K562 (cell line): Measurements from ENCODE around the gene AAMDC. TPM values are rescaled to one million over a fixed set of nuclear protein-coding genes. Genes with fewer than 3 reads are reported as not detected.

Source experiments
- DPF2 ChIP-seq: fragments of 450-650 bp; IDR thresholded peaks from 2 replicates; pipeline ENCODE4 v1.6.1; 2016
- EGR1 ChIP-seq: fragments of 450-650 bp; conservative IDR thresholded peaks from 2 replicates; pipeline ENCODE4 v1.6.1; 2017; ENCODE audit warnings: mild to moderate bottlenecking
- EP300 ChIP-seq: IDR thresholded peaks from 2 replicates; pipeline ENCODE4 v1.6.1; 2012; ENCODE audit warnings: low read length, improper control_type of control experiment
- FOSL1 ChIP-seq: fragments of 200-800 bp; sonication (Bioruptor generic); conservative IDR thresholded peaks from 2 replicates; pipeline ENCODE4 v1.6.1; 2016; ENCODE audit warnings: missing genetic modification characterization, missing compliant biosample characterization
- FOXJ2 ChIP-seq: fragments of 200-800 bp; sonication (Bioruptor generic); IDR thresholded peaks from 2 replicates; pipeline ENCODE4 v1.6.1; 2016; ENCODE audit warnings: missing genetic modification characterization, missing compliant biosample characterization
- GTF2E2 ChIP-seq: fragments of 200-800 bp; sonication (Bioruptor generic); IDR thresholded peaks from 2 replicates; pipeline ENCODE4 v1.6.1; 2016; ENCODE audit warnings: missing genetic modification characterization, missing compliant biosample characterization
- JUN ChIP-seq, 2 experiments: sonication (generic) in 1 of 2; formaldehyde crosslinking in 1 of 2; IDR thresholded peaks; 2 replicates each; pipeline versions ENCODE4 v1.6.1 to v1.8.0; 2012 to 2022; ENCODE audit warnings: borderline replicate concordance in 2 of 2, mild to moderate bottlenecking in 2 of 2, improper control_type of control experiment in 1 of 2, low read depth in 1 of 2, low read length in 1 of 2, missing genetic modification reagents in 1 of 2
- MYBL2 ChIP-seq, 2 experiments: fragments of 450-650 bp in 1 of 2; sonication (generic) in 1 of 2; formaldehyde crosslinking in 1 of 2; IDR thresholded peaks; 2 replicates each; pipeline versions ENCODE4 v1.6.1 to v1.8.1; 2017 to 2022; ENCODE audit warnings: borderline replicate concordance in 1 of 2, inconsistent platforms in 1 of 2, low read depth in 1 of 2, mild to moderate bottlenecking in 1 of 2, missing genetic modification reagents in 1 of 2, moderate library complexity in 1 of 2
- POLR2G ChIP-seq: fragments of 200-400 bp; formaldehyde crosslinking; IDR thresholded peaks from 2 replicates; pipeline ENCODE4 v1.6.1; 2017; ENCODE audit warnings: low read depth, mild to moderate bottlenecking, antibody characterized with exemption, low read length, moderate library complexity
- PTBP1 ChIP-seq: fragments of 200-400 bp; formaldehyde crosslinking; IDR thresholded peaks from 2 replicates; pipeline ENCODE4 v1.6.1; 2017; ENCODE audit warnings: low read depth, low read length
- SP2 ChIP-seq: IDR thresholded peaks from 2 replicates; pipeline ENCODE4 v1.6.1; 2011; ENCODE audit warnings: mild to moderate bottlenecking, low read depth, low read length, moderate library complexity; ENCODE audit not compliant: poor library complexity, severe bottlenecking; ENCODE audit errors: extremely low read depth
- SRSF9 ChIP-seq: fragments of 200-400 bp; formaldehyde crosslinking; IDR thresholded peaks from 2 replicates; pipeline ENCODE4 v1.6.1; 2017; ENCODE audit warnings: low read depth, low read length, borderline replicate concordance
- XRCC5 ChIP-seq: fragments of 200-400 bp; formaldehyde crosslinking; IDR thresholded peaks from 2 replicates; pipeline ENCODE4 v1.6.1; 2017; ENCODE audit warnings: low read depth, mild to moderate bottlenecking, low read length
- ZBTB1 ChIP-seq: sonication (generic); formaldehyde crosslinking; IDR thresholded peaks from 2 replicates; pipeline ENCODE4 v1.8.1; 2023; ENCODE audit warnings: missing genetic modification reagents, low read depth, mild to moderate bottlenecking, borderline replicate concordance
- ZBTB5 ChIP-seq: fragments of 450-650 bp; IDR thresholded peaks from 2 replicates; pipeline ENCODE4 v1.6.1; 2017; ENCODE audit warnings: antibody characterized with exemption
- ZFX ChIP-seq: sonication (generic); formaldehyde crosslinking; IDR thresholded peaks from 2 replicates; pipeline ENCODE4 v1.8.0; 2022; ENCODE audit warnings: mild to moderate bottlenecking, missing genetic modification reagents, moderate library complexity
- ZZZ3 ChIP-seq: fragments of 450-650 bp; IDR thresholded peaks from 2 replicates; pipeline ENCODE4 v1.6.1; 2016; ENCODE audit warnings: antibody characterized with exemption, mild to moderate bottlenecking, moderate library complexity
- polyA plus RNA-seq, 8 experiments: library from polyadenylated mRNA; depleted of rRNA in 4 of 8; stranded (reverse) in 5 of 8; unstranded in 3 of 8; fragments of >200 nt; fragmentation: Nextera tagmentation in 2 of 8; fragmentation: Illumina TruSeq in 1 of 8; extraction: Ambion mirVana in 2 of 8; extraction: Trizol in 1 of 8; gene quantifications; 2 replicates each; pipeline versions ENCODE4 v1.2.1 to v1.2.3, GENCODE V29; 2011 to 2014; ENCODE audit warnings: inconsistent platforms in 1 of 8, missing spikeins in 1 of 8
- total RNA-seq, 7 experiments: library from RNA; depleted of rRNA in 6 of 7; stranded (reverse); fragments of >200 nt in 6 of 7; fragmentation: Illumina TruSeq in 2 of 7; extraction: Trizol in 2 of 7; gene quantifications; 2 replicates each; pipeline versions ENCODE4 v1.2.1 to v1.2.3, GENCODE V29; 2011 to 2021; ENCODE audit warnings: low replicate concordance in 1 of 7
- TF ChIP-seq, protein P1 (sequence below): sonication (generic); formaldehyde crosslinking; IDR thresholded peaks from 2 replicates; pipeline ENCODE4 v1.8.1; 2023; ENCODE audit warnings: mild to moderate bottlenecking, missing genetic modification reagents, moderate library complexity
- TF ChIP-seq, protein P2 (sequence below): fragments of 200-400 bp; formaldehyde crosslinking; IDR thresholded peaks from 2 replicates; pipeline ENCODE4 v1.6.1; 2017; ENCODE audit warnings: mild to moderate bottlenecking, low read depth, low read length, moderate library complexity

The AAMDC gene
- total and polyA plus RNA-seq, 9 of the 15 experiments (the other 6 are each of a cell fraction or from before 2014, with no cell fraction given) = 10.4 to 40.6 (median 15.6) TPM

DNA sequence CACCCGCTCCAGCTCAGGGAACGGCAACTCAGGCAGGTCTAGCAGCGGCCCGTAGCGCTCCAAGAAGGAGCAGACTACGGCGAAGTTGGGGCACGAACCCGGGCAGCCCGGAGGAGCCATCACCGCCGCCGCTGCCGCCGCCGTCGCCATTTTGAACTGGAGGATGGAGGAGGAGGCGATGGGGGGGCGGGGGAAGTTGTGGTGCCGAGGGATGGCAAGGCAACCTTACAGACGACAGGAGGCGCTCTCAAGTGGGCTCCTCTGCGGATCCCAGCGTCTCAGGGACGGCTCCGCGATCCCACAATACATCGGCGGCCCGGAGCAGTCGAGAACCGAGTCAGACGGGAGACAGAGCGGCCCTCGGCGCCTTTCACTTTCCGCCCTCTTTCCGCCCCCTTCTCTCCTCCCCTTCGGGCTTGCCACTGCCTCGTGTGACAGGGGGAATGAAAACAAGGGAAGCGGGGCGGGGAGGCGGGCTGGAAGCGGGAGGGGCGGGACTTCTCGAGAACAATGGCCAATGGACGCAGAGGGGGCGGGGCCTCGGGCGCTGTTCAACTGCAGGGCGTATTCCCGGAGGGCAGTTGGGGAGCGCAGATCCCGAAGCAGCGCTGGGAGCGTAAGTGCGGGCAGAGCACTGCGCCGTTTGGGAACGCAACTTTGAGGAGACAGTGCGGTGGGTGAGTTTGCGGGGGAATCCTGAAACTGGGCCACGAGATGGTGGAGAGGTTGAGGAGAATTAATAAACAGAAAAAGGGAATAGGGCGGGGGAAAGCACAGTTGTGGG, at the start of gene AAMDC, which contains the start of gene RSF1 (continued):
- TF ChIP-seq POLR2G = peak; percentile 94
- TF ChIP-seq XRCC5 = peak; percentile 39; the same call in 1 of the 2 replicates
- TF ChIP-seq JUN (IDR thresholded peaks at IDR 0.05; ENCODE audit: borderline replicate concordance, low read depth, low read length) = peak; percentile 67; the same call in 1 of the 2 replicates
- no peak for TF ChIP-seq JUN (CRISPR knock-in tag; IDR thresholded peaks at IDR 0.05; ENCODE audit: borderline replicate concordance)
- no peak for TF ChIP-seq SRSF9
- TF ChIP-seq FOXJ2 (tag) = peak; percentile 69; the same call in 1 of the 2 replicates
- no peak for TF ChIP-seq PTBP1
- peak; percentile 53 for TF ChIP-seq SP2
- peak; percentile 87 for TF ChIP-seq ZFX (CRISPR knock-in tag)
- TF ChIP-seq, protein P1, sequence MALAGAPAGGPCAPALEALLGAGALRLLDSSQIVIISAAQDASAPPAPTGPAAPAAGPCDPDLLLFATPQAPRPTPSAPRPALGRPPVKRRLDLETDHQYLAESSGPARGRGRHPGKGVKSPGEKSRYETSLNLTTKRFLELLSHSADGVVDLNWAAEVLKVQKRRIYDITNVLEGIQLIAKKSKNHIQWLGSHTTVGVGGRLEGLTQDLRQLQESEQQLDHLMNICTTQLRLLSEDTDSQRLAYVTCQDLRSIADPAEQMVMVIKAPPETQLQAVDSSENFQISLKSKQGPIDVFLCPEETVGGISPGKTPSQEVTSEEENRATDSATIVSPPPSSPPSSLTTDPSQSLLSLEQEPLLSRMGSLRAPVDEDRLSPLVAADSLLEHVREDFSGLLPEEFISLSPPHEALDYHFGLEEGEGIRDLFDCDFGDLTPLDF (CRISPR knock-in tag) = peak; percentile 58; the same call in 1 of the 2 replicates
- no peak for TF ChIP-seq ZZZ3
- no peak for TF ChIP-seq ZBTB1 (CRISPR knock-in tag)
- 0 out of 2 replicates have a peak, but pooled peaks have one; percentile 54 for TF ChIP-seq MYBL2 (IDR thresholded peaks at IDR 0.05; ENCODE audit: low read depth)
- no peak for TF ChIP-seq MYBL2 (CRISPR knock-in tag; IDR thresholded peaks at IDR 0.05; ENCODE audit: borderline replicate concordance)
- 0 out of 2 replicates have a peak, but pooled peaks have one; percentile 36 for TF ChIP-seq FOSL1
- TF ChIP-seq DPF2 = peak; percentile 30; the same call in 1 of the 2 replicates
- no peak for TF ChIP-seq ZBTB5
- TF ChIP-seq EGR1 = peak; percentile 83
- TF ChIP-seq GTF2E2 (tag) = no peak
- TF ChIP-seq EP300 = peak; percentile 24; the same call in 1 of the 2 replicates
- TF ChIP-seq, protein P2, sequence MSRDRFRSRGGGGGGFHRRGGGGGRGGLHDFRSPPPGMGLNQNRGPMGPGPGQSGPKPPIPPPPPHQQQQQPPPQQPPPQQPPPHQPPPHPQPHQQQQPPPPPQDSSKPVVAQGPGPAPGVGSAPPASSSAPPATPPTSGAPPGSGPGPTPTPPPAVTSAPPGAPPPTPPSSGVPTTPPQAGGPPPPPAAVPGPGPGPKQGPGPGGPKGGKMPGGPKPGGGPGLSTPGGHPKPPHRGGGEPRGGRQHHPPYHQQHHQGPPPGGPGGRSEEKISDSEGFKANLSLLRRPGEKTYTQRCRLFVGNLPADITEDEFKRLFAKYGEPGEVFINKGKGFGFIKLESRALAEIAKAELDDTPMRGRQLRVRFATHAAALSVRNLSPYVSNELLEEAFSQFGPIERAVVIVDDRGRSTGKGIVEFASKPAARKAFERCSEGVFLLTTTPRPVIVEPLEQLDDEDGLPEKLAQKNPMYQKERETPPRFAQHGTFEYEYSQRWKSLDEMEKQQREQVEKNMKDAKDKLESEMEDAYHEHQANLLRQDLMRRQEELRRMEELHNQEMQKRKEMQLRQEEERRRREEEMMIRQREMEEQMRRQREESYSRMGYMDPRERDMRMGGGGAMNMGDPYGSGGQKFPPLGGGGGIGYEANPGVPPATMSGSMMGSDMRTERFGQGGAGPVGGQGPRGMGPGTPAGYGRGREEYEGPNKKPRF = peak; percentile 90
